Anterior cingulate cortex (tissue), 58 donors: ENCODE measurements around the gene GLOD5.
"Not testable (repeated sequence)": the region's sequence is repeated elsewhere in the genome, so short reads cannot be mapped to it uniquely, and the experiment has no call there.

ENCODE experiments used
- DNase-seq, 58 donors: peaks; one replicate each; lab custom pipeline; 2025; lab: John Stamatoyannopoulos, UW

Gene GLOD5

DNA sequence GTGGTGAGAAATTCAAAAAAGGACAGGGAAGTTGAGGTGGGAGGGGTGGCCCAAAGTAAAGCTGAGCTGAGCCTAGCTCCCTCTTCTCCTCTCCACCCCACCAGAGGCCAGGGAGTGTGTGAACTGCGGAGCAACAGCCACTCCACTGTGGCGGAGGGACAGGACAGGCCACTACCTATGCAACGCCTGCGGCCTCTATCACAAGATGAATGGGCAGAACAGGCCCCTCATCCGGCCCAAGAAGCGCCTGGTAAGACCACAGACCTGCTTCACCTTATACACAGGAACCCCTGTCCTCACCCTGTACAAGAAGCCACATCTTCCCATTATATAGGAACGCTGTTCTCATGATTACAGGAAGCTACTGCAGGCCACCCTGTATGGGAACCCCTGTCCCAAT, 30.7 kb downstream of the GLOD5 start:
- no peak for DNase-seq

DNA sequence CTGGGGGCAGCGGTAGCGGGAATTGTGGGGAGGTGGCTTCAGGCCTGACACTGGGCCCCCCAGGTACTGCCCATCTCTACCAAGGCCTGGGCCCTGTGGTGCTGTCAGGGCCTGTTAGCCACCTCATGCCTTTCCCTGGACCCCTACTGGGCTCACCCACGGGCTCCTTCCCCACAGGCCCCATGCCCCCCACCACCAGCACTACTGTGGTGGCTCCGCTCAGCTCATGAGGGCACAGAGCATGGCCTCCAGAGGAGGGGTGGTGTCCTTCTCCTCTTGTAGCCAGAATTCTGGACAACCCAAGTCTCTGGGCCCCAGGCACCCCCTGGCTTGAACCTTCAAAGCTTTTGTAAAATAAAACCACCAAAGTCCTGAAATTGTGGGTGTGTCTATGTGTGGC, 32.4 kb downstream of the GLOD5 start:
- DNase-seq: no peak

DNA sequence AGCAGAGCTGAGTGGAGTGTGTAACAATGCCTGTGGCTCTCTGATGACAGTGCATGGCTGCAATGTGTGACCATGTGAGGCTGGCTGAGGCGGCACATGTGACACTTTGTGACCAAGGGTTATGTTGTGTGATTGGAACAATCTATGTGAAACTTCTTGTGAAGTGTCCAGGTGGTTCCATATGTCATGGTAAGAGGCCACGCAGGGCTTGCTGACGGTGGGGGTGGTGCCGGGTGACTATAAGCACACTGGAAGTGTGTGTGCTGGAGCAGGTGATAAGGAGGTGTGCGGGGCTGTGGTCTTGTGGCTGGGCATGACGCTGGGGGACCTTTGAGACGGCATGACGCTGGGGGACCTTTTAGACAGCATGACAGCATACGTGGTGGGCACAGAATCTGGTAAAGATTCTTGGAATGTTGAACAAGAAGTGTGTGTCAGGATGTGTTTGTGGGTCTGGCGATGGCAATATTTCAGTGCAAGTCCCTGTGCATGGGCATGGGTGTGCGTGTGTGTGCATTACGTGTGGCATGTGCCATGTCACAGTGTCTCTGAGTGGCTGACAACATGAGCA, 32.9 kb downstream of the GLOD5 start:
- DNase-seq: no peak

DNA sequence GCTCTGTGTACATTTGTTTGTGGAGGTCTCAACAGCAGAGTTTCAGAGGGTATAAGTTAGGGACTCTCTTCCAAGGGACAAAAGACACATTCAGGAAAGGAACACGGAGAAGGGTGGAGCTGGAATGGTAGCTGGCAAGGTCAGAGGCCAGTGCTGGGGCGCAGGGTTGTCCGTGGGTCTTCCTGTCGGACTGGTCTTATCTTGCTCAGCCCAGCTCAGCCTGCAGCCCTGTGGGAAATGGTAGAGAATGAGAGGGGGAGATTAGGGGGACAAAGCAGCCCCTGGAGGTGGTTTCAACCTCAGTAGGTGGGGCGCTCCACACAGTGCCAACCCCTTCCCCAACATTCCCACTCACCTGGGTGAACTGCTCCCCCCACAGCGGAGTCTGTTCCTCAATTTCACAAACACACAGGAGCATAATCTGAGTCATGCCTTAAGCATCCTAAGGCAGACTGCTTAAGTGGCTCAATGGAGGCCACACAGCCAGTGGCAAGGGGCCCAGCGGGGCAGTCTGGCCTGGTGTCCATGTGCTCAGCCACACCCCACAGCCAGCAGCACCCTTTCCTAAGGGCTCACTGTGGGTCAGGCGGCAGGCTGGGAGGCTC, 33.5 kb downstream of the GLOD5 start:
- no peak for DNase-seq

DNA sequence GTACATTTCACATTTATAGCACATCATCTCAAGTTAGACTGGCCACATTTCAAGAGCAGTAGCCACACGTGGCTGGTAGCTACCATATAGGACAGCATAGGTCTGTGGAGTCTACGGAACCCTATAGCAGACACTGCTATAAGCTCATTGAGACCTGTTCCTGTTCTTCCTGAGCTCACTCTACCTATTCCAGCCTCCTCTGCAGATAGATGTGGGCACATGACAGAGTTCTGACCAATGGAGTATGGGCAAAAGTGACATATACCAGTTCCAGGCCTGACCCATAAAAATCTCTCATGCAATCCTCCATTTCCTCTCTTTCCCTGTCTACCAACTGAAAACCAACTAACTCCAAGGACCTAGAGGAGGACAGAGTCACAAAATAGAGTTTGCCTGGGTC, 36.8 kb downstream of the GLOD5 start:
- no peak for DNase-seq

DNA sequence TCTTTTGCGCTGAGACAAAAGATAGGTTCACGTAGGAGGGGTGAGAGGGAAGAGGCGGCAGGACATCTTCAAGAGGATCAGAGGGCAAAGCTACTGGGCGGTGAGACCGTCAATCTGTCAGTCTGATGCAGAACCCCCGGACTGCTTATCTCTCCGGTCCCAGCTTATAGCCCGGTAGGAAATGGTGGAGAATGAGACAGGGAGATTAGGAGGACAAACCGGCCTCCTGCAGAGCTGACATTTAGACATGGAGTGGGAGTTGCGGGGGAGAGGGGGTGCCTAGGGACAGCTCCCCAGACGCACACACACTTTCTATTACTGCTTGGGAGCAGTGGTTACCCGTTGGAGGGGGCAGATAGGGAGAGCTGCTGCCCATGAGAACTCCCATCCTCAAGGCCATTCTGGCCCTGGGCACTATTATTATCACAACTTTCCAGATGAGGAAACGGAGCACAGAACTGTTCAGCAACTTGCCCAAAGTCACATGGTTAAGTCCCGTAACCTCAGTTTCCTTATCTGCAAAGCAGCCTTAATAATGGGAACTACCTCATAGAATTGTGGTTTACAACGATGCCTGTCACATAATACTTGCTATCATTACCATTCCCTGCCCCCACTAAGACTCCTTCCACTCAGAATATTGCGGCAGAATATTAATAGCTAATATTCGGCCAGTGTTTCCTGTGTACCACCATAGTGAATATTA, 39.2 kb downstream of the GLOD5 start:
- peak in 1 of 58 donors; percentile 52 for DNase-seq

DNA sequence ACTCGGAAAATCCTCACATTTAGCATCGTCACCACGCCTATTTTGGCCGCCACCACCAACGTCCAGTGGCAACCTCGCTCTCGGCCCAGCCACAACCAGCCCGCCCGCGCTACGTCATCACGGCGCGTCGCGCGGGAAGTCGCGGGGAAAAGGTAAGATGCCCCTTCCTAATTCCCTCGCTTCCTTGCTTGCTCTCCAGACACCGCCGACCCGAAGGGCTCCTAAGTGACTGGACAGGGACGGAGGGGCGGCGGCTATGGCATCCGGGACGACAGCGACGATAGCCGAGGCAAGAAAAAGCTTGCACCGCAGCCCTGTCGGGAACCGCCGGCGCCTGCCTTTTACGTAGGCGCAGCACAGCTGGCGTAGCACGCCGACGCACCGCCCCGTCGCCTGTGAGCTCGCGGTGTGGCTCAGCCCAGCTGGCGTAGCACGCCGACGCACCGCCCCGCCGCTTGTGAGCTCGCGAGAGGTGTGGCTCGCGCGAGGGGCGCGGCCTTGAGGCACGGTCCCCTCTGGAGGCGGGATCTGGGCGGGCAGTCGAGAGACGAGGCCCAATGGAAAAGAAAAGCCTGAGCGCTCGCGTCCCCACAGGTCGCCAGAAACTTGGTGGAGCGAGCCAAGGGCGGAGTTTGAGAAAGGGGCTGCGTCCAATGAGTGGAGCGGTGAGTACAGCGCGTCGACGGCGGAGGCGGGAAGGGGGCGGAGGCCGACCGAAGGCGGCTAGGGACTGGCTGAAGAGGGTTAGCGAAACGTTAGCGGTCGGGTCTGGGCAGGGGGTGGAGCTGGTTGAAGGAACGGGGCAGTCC, 39.9 kb downstream of the GLOD5 start, which contains the start of gene HDAC6:
TSS of gene HDAC6 (plus strand) at position 788 of the 809 bp plus-strand sequence. CDS start 626 bp downstream, outside the sequence.
- DNase-seq: peak; percentile 61 to 98 (median 94)

DNA sequence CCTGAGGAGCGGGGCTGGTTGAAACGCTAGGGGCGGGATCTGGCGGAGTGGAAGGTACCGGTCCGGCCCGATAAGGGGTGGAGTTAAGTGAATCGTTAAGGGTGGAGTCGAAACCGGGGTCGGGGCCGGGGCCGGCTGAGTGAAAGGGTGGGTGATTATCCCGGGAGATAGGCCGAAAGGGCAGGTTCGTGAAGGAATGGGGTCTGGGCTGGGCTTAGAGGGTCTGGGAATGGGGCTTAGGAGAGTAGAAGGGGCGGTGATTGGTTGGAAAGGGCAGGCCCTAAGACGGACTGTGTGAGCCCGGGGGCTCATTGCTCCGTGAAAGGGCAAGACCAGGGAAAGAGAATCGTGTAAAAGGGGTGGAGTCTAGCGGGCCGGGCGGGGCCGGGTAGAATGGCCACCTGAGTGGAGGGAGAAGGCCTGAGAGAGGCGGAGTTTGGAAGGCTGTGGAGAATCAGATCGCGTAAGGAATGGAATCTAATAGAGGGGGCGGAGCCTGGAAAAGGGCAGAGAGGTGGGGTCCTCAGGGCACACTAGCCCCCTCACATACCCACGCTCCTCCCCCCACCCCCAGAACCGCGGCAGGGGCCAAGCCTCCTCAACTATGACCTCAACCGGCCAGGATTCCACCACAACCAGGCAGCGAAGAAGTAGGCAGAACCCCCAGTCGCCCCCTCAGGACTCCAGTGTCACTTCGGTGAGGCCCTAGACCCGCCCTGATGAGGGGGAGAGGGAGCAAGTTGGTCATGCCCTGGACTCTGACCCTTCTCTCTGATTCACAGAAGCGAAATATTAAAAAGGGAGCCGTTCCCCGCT, 40.8 kb downstream of the GLOD5 start:
- DNase-seq: peak in 30 of 58 donors; percentile 7 to 67 (median 38)

DNA sequence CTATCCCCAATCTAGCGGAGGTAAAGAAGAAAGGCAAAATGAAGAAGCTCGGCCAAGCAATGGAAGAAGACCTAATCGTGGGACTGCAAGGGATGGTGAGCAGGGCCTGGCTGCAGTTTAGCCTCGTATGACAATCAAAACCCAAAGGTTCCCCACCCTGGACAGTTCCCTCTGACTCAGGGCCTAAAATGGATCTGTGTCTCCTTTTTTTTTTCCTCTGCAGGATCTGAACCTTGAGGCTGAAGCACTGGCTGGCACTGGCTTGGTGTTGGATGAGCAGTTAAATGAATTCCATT, 41.3 kb downstream of the GLOD5 start:
- DNase-seq: no peak

DNA sequence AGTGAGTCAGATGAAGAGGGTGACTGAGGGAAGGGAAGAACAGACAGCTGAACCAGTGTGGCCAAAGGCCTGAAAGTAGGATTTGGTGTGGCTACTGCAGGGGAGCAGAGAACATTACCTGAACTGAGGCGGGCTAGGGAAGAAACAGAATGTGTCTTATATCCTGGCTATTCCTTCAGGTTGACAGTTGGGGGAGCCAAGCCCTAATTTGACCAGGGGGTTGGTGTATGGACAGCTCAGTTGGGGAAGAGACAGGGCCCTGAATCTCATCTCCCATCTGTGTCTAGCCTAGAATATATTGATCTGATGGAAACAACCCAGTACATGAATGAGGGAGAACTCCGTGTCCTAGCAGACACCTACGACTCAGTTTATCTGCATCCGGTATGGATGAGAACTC, 44.5 kb downstream of the GLOD5 start:
- no peak for DNase-seq

DNA sequence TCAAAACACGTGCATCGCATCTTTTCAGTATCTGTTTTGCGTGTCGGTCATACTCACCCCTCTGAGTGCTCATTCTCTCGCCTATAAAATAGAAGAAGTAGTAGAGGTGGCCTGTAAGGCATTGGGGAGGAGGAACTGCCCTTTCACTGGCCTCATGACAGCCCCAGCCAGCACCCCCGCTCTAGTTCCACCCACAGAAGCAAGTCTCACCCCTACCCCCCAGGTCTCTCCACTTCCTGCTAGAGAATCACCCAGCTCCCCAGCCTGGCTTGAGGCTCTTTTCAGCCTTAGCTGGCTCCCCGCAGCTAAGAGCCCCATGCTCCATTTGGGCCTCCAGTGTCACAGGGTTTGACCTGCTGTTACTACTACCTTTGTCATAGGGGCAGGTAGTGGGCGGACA, 52.1 kb downstream of the GLOD5 start:
- no peak for DNase-seq

DNA sequence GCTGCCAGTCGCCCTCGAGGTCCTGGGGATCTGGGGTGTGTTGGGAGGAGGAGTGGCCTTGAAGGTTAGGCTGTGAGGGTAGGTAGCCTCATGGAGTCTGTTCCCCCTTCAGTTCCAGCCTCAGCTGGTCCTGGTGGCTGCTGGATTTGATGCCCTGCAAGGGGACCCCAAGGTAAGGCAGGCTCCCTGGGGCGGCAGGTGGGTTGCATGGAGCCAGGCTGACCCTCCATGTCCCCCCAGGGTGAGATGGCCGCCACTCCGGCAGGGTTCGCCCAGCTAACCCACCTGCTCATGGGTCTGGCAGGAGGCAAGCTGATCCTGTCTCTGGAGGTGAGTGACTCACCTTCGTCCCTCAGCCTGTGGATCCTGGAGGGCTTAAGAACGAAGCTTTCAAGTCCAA, 53.2 kb downstream of the GLOD5 start:
- no peak for DNase-seq

DNA sequence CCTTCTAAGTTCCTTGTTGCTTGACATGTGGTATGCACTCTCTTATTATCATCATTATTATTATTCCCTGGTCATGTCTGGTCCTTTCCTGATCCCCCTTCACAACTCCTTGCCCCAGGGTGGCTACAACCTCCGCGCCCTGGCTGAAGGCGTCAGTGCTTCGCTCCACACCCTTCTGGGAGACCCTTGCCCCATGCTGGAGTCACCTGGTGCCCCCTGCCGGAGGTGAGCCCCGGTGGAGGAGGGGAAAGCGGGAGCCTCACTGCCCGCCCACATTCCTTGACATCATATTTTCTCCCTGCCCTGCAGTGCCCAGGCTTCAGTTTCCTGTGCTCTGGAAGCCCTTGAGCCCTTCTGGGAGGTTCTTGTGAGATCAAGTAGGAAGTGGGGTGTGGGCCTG, 53.7 kb downstream of the GLOD5 start:
- DNase-seq: no peak

DNA sequence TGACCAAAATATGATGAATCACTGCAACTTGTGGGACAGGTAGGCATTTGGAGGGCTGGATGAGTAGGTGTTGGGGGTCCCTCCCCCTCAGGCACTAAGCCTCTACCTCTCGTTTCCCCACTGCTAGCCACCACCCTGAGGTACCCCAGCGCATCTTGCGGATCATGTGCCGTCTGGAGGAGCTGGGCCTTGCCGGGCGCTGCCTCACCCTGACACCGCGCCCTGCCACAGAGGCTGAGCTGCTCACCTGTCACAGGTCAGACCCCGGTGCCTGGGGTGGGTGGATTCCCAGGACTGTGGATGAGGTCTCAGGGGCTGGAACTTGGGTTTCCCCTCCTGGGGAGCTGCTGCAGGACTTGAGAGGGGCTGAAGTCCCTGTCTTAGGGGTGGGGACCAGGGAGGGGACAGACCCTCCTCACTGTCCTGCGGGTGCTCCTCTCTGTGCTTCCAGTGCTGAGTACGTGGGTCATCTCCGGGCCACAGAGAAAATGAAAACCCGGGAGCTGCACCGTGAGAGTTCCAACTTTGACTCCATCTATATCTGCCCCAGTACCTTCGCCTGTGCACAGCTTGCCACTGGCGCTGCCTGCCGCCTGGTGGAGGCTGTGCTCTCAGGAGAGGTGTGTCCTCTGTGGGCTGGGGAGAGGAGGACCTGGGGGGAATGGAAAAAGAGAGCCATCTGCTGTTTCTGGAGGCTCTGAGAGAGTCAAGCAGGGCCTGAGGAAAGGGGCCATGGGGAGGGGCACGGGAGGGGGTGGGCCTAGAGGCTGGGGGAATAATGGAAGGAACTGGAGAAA, 54.7 kb downstream of the GLOD5 start:
- no peak for DNase-seq

DNA sequence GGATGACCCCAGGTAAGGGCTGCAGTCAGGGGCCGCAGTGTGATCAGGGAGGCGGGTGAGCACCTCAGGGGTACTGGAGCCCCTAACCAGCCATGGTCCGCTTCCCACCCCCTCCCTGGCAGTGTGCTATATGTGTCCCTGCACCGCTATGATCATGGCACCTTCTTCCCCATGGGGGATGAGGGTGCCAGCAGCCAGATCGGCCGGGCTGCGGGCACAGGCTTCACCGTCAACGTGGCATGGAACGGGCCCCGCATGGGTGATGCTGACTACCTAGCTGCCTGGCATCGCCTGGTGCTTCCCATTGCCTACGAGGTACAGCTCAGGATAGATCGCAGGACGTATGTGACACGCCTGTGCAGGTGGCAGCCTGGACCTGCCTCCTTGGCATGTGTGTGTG, 56.6 kb downstream of the GLOD5 start:
- DNase-seq: no peak

DNA sequence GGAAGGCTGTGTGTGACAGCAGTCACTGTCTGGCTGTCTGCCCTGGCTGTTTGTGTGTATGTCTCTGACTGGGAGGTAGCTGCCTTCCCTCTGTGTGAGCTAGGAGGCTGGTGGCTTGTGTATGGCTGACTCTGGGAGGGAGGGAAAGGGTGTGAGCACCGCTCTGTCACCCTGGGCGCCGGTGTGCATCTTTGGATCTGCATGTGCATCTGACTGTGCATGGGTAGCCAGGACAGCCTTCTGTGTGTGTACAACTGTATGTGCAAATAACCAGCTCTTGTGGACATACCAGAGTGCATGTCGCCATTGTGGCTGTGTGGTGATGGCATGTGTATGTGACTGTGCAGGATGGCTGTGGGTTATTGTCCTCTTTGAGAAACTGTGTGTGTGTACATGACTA, 57.3 kb downstream of the GLOD5 start:
- no peak for DNase-seq

DNA sequence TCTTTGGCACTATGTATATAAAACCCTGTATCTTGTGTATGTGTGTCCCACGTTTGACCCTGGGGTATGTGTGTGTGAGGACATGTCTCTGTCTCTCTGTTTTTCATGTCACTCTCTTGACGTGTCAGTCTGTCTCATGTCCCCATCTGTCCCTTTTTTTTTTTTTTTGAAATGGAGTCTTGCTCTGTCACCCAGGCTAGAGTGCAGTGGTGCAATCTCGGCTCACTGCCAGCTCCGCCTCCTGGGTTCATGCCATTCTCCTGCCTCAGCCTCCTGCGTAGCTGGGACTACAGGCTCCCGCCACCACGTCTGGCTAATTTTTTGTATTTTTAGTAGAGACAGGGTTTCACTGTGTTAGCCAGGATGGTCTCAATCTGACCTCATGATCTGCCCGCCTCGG, 57.8 kb downstream of the GLOD5 start:
- DNase-seq: not testable (repeated sequence)

DNA sequence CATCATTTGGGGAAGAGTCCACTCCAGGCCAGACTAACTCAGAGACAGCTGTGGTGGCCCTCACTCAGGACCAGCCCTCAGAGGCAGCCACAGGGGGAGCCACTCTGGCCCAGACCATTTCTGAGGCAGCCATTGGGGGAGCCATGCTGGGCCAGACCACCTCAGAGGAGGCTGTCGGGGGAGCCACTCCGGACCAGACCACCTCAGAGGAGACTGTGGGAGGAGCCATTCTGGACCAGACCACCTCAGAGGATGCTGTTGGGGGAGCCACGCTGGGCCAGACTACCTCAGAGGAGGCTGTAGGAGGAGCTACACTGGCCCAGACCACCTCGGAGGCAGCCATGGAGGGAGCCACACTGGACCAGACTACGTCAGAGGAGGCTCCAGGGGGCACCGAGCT, 61.5 kb downstream of the GLOD5 start:
- peak in 17 of 58 donors; percentile 1 to 39 (median 6) for DNase-seq
